ENCODE measurements around the gene INSR.
"Not testable (repeated sequence)": the region's sequence is repeated elsewhere in the genome, so short reads cannot be mapped to it uniquely, and the experiment has no call there.

INSR gene

GRCh38 chr19:7254590-7254989 is 39.6 kb downstream of the INSR start:
- no peak for DNase-seq
- Mint-ChIP-seq H3K27me3 (peaks cover 8% of the 10 kb centered on the region), H3K4me3 (no peak overlapping the region), H3K9me3 (no peaks in the 10 kb centered on the region), H3K4me1 (peaks cover 4% of the 10 kb centered on the region), H3K27ac (no peak overlapping the region)
- no peak for ATAC-seq

GRCh38 chr19:7252364-7252763 is 41.9 kb downstream of the INSR start:
- Mint-ChIP-seq H3K4me1 (peaks cover 4% of the 10 kb centered on the region), H3K27ac (no peak overlapping the region), H3K27me3 (peaks cover 16% of the 10 kb centered on the region), H3K9me3 (peaks cover 0 to under 1% of the 10 kb centered on the region in 2 donors), H3K4me3 (no peak overlapping the region)
- DNase-seq, result no peak
- ATAC-seq, result no peak

- peak in 1 of 2 donors; percentile 44 for DNase-seq
- H3K9me3 Mint-ChIP-seq, result peaks cover 0 to 7% of the 10 kb centered on the region in 2 donors
- ATAC-seq, result peak; percentile 82
- peaks cover 16% of the 10 kb centered on the region for H3K27me3 Mint-ChIP-seq
- H3K4me1 Mint-ChIP-seq, result peaks cover 4% of the 10 kb centered on the region
- H3K4me3 Mint-ChIP-seq, result no peak overlapping the region
- no peak overlapping the region for H3K27ac Mint-ChIP-seq
Observed at GRCh38 chr19:7251494-7251893, 42.7 kb downstream of the INSR start.

GRCh38 chr19:7250951-7251350 is 43.3 kb downstream of the INSR start:
- DNase-seq, result no peak
- no peak overlapping the region for H3K27ac Mint-ChIP-seq

GRCh38 chr19:7250057-7250596 is 44.1 kb downstream of the INSR start:
- peak overlapping the region in 1 of 2 donors; percentile 59 for H3K27ac Mint-ChIP-seq
- peaks cover 0 to 7% of the 10 kb centered on the region in 2 donors for H3K9me3 Mint-ChIP-seq
- no peak for ATAC-seq
- H3K4me1 Mint-ChIP-seq, result peaks cover 4% of the 10 kb centered on the region
- H3K27me3 Mint-ChIP-seq, result peaks cover 16% of the 10 kb centered on the region
- DNase-seq, result no peak
- H3K4me3 Mint-ChIP-seq, result no peak overlapping the region

More at GRCh38 chr19:7250951-7251350, 43.3 kb downstream of the INSR start:
- ATAC-seq, result no peak
- Mint-ChIP-seq H3K4me1 (peaks cover 4% of the 10 kb centered on the region), H3K9me3 (peaks cover 0 to 7% of the 10 kb centered on the region in 2 donors), H3K27me3 (peaks cover 16% of the 10 kb centered on the region), H3K4me3 (no peak overlapping the region)

- no peak for DNase-seq
- peaks cover 4% of the 10 kb centered on the region for H3K4me1 Mint-ChIP-seq
- H3K27ac Mint-ChIP-seq, result no peak overlapping the region
- no peak for ATAC-seq
- peaks cover 0 to 7% of the 10 kb centered on the region in 2 donors for H3K9me3 Mint-ChIP-seq
- no peak overlapping the region for H3K4me3 Mint-ChIP-seq
- H3K27me3 Mint-ChIP-seq, result peaks cover 16% of the 10 kb centered on the region
Observed at GRCh38 chr19:7247155-7247554, 47.1 kb downstream of the INSR start.

DNA sequence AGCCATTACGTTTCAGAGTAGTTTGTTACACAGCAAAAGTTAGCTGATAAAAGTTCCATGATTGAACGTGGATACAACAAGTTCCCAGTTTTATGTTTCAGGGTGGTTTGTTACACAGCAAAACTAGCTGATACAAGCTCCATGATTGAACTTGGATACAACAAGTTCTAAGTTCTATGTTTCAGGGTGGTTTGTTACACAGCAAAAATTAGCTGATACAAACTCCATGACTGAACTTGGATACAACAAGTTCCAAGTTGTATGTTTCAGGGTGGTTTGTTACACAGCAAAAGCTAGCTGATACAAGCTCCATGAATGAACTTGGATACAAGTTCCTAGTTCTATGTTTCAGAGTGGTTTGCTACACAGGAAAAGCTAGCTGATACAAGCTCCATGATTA is 47.6 kb downstream of the INSR start:
- DNase-seq (no peak), ATAC-seq (no peak)
- H3K27me3 Mint-ChIP-seq, result peaks cover 16% of the 10 kb centered on the region
- H3K27ac Mint-ChIP-seq, result no peak overlapping the region
- H3K9me3 Mint-ChIP-seq, result peaks cover 0 to 7% of the 10 kb centered on the region in 2 donors
- peaks cover 4% of the 10 kb centered on the region for H3K4me1 Mint-ChIP-seq
- H3K4me3 Mint-ChIP-seq, result no peak overlapping the region

DNA sequence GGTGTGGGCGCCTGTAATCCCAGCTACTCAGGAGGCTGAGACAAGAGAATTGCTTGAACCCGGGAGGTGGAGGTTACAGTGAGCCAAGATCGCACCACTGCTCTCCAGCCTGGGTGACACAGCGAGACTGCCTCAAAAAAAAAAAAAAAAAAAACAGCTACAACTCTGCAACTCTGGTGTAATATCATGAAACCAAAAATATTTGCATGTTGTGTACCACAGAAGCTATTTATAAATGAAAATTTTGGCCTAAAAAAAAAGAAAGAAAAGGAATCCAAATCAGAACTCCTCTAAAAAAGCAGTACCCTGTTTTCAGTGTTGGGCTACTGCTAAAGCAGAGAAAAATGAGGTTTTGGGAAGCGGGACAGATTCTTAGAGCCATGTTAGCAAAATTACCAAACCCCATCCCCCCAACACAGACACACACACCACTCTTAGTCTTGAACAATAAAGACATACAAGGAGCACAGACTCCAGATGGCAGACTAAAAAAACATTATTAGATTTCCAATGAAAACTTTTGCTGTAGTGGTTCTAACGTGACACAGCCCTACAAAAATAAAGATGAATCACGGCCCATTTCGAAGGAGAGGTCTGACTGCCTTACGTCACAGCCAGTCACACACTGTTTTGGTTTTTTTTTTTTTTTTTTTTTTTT is 51.5 kb downstream of the INSR start:
- Mint-ChIP-seq H3K9me3 (peaks cover 7% of the 10 kb centered on the region in 2 donors), H3K27me3 (no peaks in the 10 kb centered on the region), H3K4me1 (no peaks in the 10 kb centered on the region), H3K27ac (no peak overlapping the region), H3K4me3 (no peak overlapping the region)
- ATAC-seq, result no peak
- DNase-seq, result no peak

- no peak for DNase-seq
- Mint-ChIP-seq H3K9me3 (peaks cover 0 to 7% of the 10 kb centered on the region in 2 donors), H3K4me3 (no peak overlapping the region), H3K4me1 (no peaks in the 10 kb centered on the region), H3K27ac (no peak overlapping the region), H3K27me3 (no peaks in the 10 kb centered on the region)
- ATAC-seq, result no peak
Observed at GRCh38 chr19:7238051-7238450, 56.2 kb downstream of the INSR start.

GRCh38 chr19:7236153-7236552 is 58.1 kb downstream of the INSR start:
- Mint-ChIP-seq H3K9me3 (peaks cover 0 to 7% of the 10 kb centered on the region in 2 donors), H3K4me3 (no peak overlapping the region), H3K4me1 (no peaks in the 10 kb centered on the region), H3K27me3 (no peaks in the 10 kb centered on the region), H3K27ac (peak overlapping the region in 1 of 2 donors; percentile 27)
- DNase-seq, result no peak
- no peak for ATAC-seq

DNA sequence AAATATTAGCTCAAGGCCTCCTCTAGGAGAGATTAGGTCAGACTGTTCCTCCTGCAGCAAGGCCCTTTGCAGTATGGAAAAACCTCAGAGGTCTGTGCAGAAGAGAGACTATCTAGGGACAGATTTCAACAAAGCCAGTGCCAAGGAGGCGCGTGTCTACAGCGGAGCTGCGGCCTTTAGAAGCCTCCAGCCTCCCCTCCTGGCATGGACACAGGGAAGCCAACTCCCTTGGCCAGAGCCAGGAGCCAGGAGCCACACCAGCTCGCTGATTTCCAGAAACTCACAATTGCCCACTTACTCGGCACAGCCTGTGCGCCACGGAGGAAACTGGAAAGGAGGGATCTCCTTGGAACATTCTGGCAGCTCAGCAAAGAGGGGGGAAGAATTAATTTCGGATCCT is 63.4 kb downstream of the INSR start:
- Mint-ChIP-seq H3K4me3 (no peak overlapping the region), H3K4me1 (peaks cover 3% of the 10 kb centered on the region), H3K27me3 (peaks cover 1% of the 10 kb centered on the region), H3K9me3 (no peaks in the 10 kb centered on the region), H3K27ac (no peak overlapping the region)
- no peak for ATAC-seq
- DNase-seq, result no peak

- ATAC-seq, result no peak
- H3K9me3 Mint-ChIP-seq, result no peaks in the 10 kb centered on the region
- peaks cover 9% of the 10 kb centered on the region for H3K4me1 Mint-ChIP-seq
- no peak overlapping the region for H3K4me3 Mint-ChIP-seq
- no peak overlapping the region for H3K27ac Mint-ChIP-seq
- DNase-seq, result no peak
- H3K27me3 Mint-ChIP-seq, result peaks cover 12% of the 10 kb centered on the region
Observed at GRCh38 chr19:7229735-7230134, 64.5 kb downstream of the INSR start.

GRCh38 chr19:7228935-7229541 is 65.2 kb downstream of the INSR start:
- no peaks in the 10 kb centered on the region for H3K9me3 Mint-ChIP-seq
- ATAC-seq (no peak), DNase-seq (no peak)
- no peak overlapping the region for H3K4me3 Mint-ChIP-seq
- H3K4me1 Mint-ChIP-seq, result peaks cover 9% of the 10 kb centered on the region
- H3K27me3 Mint-ChIP-seq, result peaks cover 19% of the 10 kb centered on the region
- H3K27ac Mint-ChIP-seq, result no peak overlapping the region

GRCh38 chr19:7227735-7228134 is 66.5 kb downstream of the INSR start:
- H3K9me3 Mint-ChIP-seq, result no peaks in the 10 kb centered on the region
- DNase-seq, result no peak

DNA sequence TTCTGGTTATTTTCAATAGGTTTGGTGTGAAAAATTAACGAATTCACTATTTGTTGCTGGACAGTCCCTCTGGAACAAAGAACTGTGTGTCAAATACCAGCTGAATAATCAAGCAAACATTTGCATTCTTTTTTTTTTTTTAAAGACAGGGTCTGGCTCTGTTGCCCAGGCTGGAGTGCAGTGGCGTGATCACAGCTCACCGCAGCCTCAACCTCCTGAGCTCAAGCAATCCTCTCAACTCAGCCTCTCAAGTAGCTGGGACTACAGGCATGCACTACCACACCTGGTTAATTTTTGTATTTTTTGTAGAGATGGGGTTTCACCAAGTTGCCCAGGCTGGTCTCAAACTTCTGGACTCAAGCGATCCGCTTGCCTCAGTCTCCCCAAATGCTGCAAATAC is 67.1 kb downstream of the INSR start:
- H3K27ac Mint-ChIP-seq, DNase-seq, ATAC-seq, H3K4me3 Mint-ChIP-seq, H3K9me3 Mint-ChIP-seq, H3K4me1 Mint-ChIP-seq: not testable (repeated sequence)
- H3K27me3 Mint-ChIP-seq, result peaks cover 26% of the 10 kb centered on the region

More at GRCh38 chr19:7227735-7228134, 66.5 kb downstream of the INSR start:
- Mint-ChIP-seq H3K27ac (no peak overlapping the region), H3K27me3 (peaks cover 23% of the 10 kb centered on the region), H3K4me3 (no peak overlapping the region), H3K4me1 (peaks cover 9% of the 10 kb centered on the region)
- ATAC-seq, result no peak

GRCh38 chr19:7226739-7227138 is 67.5 kb downstream of the INSR start:
- Mint-ChIP-seq H3K27ac (no peak overlapping the region), H3K4me3 (no peak overlapping the region), H3K27me3 (peaks cover 26% of the 10 kb centered on the region), H3K4me1 (peaks cover 9% of the 10 kb centered on the region), H3K9me3 (no peaks in the 10 kb centered on the region)
- ATAC-seq (no peak), DNase-seq (no peak)
